NCI-H526 (cell line): ENCODE data around the gene ARHGAP18.

Source experiments
- DNase-seq, 2 experiments: peaks; one replicate each; lab custom pipeline; 2025; lab: John Stamatoyannopoulos, UW

Gene ARHGAP18, protein sequence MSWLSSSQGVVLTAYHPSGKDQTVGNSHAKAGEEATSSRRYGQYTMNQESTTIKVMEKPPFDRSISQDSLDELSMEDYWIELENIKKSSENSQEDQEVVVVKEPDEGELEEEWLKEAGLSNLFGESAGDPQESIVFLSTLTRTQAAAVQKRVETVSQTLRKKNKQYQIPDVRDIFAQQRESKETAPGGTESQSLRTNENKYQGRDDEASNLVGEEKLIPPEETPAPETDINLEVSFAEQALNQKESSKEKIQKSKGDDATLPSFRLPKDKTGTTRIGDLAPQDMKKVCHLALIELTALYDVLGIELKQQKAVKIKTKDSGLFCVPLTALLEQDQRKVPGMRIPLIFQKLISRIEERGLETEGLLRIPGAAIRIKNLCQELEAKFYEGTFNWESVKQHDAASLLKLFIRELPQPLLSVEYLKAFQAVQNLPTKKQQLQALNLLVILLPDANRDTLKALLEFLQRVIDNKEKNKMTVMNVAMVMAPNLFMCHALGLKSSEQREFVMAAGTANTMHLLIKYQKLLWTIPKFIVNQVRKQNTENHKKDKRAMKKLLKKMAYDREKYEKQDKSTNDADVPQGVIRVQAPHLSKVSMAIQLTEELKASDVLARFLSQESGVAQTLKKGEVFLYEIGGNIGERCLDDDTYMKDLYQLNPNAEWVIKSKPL

DNA sequence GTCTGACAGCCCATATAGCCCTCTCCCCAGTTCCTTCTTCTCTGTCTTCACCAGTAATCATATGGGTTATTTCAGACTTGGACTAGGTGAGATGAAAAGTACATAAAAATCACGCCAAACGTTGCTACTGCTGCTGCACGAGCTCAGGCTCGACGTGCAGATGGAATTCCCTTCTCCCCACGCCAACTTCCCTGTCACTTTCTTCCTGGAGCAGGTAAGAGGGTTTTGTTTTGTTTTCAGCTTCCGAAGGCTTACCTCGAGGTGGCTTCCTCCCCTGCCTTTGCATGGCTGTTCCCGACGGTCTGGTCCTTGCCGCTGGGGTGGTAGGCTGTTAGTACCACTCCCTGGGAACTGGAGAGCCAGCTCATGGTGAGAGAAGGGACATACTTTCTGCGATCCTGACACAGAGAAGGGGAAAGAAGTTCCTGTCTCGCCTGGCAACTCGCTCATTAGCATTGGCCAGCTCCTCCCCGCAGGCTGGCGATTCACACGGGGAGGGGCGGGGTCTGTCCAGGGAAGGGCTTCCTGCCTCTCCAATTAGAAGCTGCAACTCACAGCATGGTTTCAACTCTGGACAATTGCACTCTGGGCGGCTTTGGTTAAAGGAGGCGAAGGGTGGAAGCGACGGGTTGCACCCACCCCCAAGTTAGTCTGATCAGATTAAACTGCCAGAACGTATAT lies at the start of gene ARHGAP18:
TSS of gene ARHGAP18 (minus strand) at position 409 of the 681 bp plus-strand sequence. CDS start at position 368, 41 bp downstream.
- peak; percentile 87 to 93 for DNase-seq

DNA sequence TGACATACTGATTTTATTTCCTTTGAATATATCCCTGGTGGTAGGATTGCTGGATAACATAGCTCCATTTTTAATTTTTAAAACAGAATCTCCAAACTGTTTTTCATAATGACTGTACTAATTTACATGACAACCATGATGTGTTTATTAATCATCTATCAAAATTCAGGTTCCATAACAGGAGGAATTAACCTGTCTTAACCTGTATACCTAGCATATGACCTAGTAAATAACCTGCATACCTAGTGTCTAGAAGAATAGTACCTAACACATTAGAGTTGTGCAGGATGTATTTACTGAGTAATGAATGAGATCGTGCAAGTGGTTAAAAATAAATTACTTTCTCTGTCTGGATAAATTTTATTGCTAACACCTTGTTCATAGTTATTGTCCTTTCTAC lies 45.8 kb upstream of the ARHGAP18 start:
- DNase-seq = no peak

DNA sequence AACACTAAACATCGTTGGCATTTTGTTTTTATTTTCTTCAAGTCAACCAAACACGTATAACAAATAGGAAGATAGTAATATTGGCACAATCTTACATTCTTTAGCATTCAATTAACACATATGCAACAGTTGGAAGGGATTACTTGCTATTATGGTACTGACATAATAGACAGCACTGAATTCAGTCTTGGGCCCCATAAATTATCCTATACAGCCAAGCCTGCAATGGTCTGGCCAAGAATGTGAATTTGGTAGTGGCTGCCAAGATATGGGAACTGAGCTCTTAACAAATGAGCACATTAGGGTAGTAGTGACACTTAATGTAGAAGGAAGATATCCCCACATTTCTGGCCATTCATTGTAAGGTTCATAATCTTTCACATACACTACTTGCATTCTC lies 44.8 kb upstream of the ARHGAP18 start:
- DNase-seq = no peak

DNA sequence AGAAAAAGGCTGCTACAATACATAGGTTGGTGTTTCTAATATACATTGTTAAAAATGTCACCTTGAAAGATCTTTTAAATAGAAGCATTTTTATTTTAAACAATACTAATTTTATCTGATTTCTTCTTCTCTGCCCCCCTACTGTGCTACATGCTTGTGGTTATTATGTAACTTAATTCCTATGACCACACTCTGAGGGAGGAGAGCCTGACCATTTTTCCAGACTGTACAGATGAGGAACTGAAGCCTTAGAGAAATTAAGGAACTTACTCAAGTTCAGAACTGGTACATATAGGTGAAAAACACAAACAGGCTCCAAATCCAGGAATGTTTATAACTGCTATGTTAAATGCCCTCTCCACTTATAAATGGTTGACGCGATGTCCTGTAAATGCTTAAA lies 43.4 kb upstream of the ARHGAP18 start:
- DNase-seq = no peak

DNA sequence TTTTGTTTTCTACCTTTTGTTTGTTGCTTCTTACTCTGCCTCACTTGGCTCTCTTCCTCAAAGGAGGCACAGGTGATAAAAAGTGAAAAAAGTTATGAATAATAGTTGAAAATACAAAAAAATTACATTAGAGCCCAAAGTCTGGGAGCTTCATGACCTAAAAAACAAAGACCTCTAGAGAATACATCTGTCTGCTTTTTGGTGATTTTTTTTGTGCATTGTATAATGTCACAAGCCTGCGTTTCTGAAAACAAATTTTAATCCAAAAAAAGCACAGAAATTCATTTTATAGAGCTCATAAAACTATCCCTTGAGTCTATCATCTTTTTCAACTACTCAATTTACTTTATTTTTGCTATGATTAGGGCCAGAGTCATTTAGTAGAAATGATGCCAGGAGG lies 41.4 kb upstream of the ARHGAP18 start:
- DNase-seq = no peak

DNA sequence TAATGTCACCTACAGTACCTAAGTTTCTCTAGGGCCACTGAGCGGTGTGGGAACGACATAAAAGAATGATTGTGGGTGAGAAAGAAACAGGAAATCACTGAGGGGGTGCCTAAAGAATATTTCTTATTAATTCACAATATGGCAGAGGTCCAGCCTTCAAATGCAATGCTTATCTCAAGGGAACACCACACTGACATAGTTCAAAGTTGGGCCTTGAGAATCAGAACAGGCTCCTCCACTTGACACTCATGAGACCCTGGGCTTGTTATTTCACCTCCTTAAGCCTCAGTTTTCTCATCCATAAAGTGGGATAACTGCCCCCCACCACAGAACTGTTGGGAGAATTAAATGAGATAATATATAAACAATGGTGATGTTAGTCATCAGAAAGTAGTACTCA lies 40.4 kb upstream of the ARHGAP18 start:
- DNase-seq = no peak

DNA sequence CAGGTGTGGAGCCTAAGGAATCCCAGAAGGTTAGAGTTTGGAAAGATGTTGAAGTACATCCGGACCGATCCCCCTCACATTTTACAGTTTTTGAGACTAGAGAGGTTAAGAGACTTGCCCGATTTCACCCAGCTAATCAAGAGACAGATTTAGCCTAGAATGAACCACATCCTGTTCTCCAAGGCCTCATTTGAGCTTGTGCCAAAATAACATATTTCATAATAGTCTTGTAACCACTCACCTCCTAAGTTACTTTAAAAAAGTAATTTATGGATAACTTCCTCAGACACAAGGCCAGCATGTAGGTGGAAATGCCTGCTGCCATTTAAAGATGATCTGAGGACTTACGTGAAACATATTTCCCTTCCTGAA lies 39.8 kb upstream of the ARHGAP18 start:
- no peak for DNase-seq

DNA sequence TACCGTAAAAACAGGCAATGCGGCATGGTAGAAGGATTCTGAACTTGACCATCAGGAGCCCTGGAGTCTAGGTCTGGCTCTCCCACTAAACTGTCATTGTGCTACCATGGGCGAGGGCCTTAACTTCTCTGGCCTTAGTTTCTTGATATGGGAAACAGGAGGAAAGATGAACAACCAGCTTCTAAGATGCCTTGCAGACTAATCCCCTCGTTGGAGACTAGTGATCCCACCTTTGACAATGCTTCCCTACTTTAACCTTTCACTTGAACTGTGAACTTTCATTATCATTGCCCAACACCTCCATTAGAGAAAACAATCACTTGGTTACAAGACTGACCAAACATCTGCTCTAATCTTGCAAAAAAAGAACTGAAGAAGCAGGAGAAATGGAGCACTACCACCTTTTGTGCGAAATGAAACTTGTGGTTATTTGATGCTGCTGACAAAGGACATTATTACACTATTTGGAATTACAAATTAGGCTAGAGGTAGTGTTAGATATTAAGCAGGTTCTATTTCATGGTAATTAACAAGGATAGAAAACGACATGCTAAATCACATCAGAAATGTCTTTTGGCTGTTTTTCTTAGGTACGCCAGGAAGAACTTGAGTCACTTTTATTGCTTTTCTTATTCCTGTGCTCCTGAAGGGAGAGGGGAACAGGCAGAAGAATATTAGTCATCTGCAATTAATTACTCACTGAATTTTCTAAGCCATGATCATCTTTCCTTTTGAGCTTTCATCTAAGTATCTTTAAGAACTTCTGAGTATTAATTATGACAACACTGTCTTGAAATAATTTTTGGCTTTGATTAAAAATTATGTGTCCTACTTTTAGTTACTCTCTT lies 39.1 kb upstream of the ARHGAP18 start:
- no peak for DNase-seq

DNA sequence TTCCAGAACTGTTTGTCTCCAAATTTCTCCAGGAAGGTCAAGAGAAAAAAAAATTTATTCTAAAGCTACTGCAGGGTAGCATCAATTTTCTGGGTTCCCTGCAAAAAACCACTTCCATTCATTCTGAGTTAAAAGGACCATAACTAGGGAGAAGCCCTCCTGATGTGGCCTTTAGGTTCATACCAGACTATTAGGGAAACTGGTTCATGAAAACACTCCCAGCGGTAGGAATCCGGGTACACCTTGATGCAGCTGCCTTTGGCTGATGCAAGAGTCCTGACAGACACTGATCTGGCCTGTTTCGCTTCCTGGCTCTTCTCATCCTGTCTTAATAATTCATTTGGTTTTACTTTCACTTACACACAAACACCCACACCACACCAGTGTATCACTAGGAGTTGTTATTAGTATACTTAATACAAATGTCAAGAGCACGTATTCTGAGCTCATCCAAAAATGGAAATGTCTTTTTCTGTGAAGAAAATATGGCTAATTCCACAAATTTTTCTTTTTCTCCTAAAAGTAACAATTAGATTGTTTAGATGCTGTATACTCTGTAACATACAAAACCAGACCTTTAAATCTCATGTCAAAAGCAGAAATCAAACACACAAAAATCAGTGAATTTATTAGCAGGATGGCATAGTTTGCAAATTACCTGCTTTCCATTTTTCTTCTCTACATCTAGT lies 38.4 kb upstream of the ARHGAP18 start:
- peak in 1 of 2 experiments; percentile 3 for DNase-seq

DNA sequence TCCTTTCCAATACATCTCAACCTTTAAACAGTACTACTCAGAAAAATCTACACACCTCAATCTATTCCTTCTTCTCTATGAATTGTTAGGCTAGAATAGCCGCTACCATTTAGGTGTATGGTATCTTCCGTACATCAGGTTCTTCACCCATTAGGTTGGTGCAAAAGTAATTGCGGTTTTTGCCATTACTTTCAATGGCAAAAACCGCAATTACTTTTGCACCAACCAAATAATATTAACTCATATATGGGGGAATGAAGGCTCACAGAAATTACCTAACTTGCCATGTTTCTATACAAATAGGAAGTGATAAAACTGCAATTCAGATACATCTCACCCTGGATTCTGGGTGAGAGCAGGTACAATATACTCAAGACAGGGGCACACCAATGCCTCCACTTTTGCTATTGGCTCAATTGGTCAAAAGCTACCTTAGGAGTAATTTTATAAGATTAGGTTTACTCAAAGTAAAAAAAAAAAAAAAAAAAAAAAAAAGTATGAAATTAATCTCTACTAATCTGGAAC lies 37.7 kb upstream of the ARHGAP18 start:
- no peak for DNase-seq

DNA sequence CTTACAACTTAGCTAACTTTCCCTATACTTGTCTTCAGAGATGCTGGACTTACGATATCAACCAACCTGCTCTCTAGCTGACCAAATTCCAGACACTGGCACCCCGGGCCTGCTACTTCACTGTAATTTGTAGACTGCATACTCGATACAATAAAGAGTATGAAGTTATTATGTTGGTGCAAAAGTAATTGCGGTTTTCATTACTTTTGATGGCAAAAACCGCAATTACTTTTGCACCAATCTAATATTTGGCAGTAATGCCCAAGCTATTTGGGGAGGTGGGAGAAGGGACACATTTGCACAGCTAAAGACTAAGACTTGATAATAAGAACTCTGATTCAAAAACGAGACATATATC lies 34.9 kb upstream of the ARHGAP18 start:
- DNase-seq = no peak

DNA sequence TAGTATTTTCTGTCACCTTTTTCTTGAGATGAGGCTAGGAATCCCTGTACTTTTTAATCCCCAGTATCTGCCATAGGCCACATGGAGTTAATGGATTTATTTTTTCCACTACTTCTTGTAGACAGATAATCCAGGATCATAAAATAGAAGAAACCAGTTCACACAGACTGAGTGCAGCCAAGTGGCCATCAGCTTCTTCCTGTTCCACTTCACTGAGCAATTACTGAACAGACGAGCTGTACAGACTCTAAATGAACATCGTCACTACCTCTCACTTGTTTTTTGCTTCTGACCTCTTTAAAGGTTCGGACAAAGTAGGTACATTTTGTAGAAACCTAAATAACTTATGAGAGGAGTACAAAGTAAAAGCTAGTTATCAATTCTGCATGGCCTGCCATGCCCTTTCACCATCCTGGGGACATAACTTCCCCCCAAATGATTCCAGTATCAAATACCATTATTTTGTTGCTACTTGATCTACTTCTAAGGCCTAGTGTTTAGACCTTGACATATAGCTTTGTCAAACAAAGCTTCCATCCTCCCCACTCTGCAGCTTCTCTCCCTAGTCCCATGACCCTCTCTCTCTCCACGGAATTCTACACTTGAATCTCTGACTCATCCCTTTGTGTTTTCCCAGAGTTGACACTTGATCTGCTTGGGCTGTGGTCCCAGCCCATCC lies 34.4 kb upstream of the ARHGAP18 start:
- DNase-seq = no peak

DNA sequence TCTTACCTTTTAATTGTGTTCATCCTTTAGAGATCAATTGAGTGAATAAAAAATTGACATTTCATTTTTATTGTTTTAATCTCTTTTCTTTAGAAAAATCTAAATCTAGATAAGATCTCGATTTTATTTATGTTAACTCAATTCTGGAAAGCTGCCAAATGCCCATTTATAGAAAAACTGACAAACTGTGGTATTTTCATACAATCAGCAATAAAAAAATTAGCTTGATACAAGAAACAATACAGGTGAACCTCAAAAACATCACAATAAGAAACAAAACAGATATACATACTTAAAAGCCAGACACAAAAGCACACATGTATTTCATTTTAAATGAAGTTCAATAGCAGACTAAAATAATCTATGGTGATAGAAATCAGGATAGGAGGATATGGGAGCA lies 30.0 kb upstream of the ARHGAP18 start:
- no peak for DNase-seq

DNA sequence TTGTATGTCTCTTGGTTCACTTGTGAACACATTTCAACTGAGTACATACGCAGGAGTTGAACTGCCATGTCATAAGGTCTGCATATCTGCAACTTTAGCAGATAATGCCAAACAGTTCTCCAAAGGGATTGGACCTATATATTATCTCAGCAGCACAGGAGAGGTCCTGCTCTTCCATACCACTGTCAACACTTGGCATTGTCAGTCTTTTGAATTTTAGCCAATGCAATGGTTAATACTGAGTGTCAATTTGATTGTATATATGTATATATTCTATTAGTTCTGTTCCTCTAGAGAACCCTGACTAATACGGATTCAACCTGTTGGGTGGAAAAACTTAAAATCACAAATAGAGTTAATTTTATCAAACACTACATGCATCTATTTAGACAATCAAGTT lies 26.1 kb upstream of the ARHGAP18 start:
- DNase-seq = no peak

DNA sequence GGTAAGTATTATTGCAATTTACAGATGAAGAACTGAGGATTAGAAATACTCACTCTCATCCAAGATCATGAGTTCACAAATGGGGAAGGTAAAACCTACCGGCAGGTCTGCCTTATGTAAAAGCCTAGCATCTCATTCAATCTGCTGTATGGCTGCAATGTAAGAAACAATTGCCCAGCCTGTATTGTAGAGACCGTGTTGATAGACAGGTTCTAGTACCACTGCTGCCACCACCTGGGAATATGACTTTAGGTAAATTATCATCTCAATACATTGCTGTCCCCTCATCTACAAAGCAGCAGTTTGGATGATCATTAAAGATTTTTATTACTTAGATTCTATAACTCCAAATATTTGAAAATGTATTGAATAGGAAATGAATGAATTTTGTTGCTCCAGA lies 23.3 kb upstream of the ARHGAP18 start:
- no peak for DNase-seq

DNA sequence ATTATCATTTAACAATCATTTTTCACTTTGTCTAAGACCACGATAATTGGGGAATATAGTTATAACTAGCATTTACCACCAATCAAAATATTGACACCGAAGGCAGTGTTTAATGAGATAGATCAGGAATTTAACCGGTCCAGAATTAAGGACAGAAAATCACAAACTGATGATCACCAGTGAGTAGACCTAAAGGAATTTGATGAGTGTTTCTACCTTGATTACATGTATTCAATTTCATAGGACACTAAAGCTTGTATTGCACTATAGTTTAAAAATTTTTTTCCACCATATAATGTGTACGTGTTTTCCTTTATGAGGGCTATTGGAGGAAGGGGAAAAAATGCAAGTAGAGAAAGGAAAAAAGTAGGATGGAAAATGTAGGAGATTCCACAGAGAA lies 22.6 kb upstream of the ARHGAP18 start:
- no peak for DNase-seq

DNA sequence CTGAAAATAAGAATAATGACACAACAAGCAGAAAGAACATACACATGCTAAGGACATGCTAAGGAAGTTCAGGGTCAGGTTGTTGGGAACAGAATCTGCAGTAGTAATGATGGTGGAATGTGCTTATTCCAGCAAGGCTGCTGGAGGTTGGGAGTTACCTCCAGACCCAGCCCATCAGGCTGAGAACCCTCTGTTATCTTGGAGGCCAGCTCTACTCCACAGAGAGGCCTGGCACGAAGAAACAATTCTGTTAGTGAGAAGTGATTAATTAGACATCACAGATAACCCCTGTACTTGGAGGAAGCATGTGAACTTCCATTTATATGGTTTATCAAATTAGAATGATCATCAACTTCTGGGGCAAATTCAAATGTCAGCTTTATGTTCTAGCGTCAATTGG lies 22.1 kb upstream of the ARHGAP18 start:
- DNase-seq = no peak

DNA sequence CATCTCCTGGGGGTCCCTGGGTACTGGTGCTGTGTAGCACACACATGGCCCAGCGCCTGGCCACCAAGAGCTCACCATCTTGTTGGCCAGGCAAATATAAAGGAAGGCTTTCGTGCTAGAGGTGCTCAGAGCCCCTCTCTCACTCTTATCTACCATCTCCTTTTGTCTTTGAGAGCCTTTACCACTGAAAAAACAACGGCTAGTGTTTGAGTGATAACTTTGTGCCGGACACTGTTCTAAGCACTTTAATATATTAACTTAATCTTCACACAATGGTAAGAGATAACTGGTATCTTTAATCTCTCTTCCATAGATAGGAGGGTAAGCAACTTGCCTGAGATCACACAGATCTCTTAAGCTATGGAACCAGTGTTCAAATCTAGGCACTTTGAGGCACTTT lies 21.5 kb upstream of the ARHGAP18 start:
- DNase-seq = no peak

DNA sequence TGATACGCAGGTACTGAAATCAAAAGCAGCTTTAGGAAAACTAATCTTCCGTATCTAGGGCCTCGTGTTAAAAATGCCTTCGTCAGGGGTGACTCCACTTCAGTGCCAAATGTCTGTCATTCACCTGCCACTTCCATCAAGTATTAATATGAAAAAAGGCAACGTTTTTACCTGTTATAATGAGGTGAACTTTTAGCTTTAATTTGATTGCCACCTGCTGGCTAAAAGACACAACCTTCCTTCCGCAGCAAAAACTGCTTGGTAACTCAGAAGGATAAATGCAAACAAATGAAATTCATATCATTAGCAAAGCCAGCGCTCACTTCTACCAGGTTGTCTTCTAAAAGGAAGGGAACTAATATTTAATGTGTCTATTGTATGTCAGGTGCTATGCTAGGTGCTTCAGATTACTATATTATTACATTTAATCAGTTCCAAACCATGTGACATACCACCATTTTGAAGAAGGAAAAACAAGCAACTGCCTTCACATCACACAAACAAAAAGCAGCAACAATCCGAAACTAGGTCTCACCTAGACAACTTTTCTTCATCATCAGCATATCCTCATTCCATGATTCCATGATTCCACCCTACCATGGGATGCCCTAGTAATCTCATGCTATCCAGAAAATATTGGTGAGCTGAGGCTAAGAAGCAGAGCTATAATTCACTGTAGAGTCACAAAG lies 20.6 kb upstream of the ARHGAP18 start:
- DNase-seq = peak in 1 of 2 experiments; percentile 64

DNA sequence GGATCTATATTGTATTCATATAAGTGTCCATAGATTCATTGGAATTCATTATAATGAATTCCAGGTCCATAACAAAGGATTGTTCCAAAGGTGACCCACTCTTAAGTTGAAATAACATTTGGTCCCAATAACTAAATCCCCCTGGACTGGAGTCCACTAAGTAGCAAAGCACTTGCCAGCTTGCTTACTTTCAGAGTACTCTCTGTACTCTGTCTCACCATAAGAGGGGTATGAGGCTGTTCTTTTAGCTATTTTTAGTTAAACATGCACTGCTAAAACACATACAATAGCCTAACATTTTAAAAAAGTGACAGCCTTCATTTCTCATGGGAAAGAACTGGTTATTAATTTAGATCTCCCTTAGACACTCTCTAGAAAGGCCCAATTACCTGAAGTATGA lies 16.7 kb upstream of the ARHGAP18 start:
- no peak for DNase-seq
